Loucy (cell line): ENCODE results near the gene GRIN2A.
"Not testable (repeated sequence)": the region's sequence is repeated elsewhere in the genome, so short reads cannot be mapped to it uniquely, and the experiment has no call there.

ENCODE experiments used
- H2AFZ ChIP-seq: fragments of 200-600 bp; sonication (generic); 2 replicates; pipeline ENCODE4 v1.6.0; 2016; ENCODE audit warnings: antibody characterized with exemption, mild to moderate bottlenecking, low read length, moderate library complexity
- H3F3A ChIP-seq: fragments of 200-600 bp; 2 replicates; pipeline ENCODE4 v1.6.0; 2016; ENCODE audit warnings: antibody characterized with exemption, low read depth, mild to moderate bottlenecking
- H3K27me3 ChIP-seq: fragments of 200-600 bp; sonication (generic); 2 replicates; pipeline ENCODE4 v1.6.1; 2014; ENCODE audit warnings: low read length, mild to moderate bottlenecking; ENCODE audit not compliant: insufficient read depth, poor library complexity, severe bottlenecking
- H3K36me3 ChIP-seq: fragments of 200-600 bp; sonication (generic); 2 replicates; pipeline ENCODE4 v1.6.1; 2016; ENCODE audit warnings: low read length; ENCODE audit not compliant: insufficient read depth
- H3K4me1 ChIP-seq: fragments of 200-600 bp; sonication (generic); 2 replicates; pipeline ENCODE4 v1.5.1; 2014; ENCODE audit warnings: low read length, mild to moderate bottlenecking; ENCODE audit not compliant: insufficient read depth, poor library complexity, severe bottlenecking
- H3K4me2 ChIP-seq: fragments of 200-600 bp; sonication (generic); 2 replicates; pipeline ENCODE4 v1.6.0; 2014; ENCODE audit warnings: antibody characterized with exemption, low read length, low read depth, mild to moderate bottlenecking; ENCODE audit not compliant: poor library complexity, severe bottlenecking
- H3K4me3 ChIP-seq: fragments of 200-600 bp; sonication (generic); 2 replicates; pipeline ENCODE4 v1.5.1; 2014; ENCODE audit warnings: low read length, mild to moderate bottlenecking, mixed read lengths; ENCODE audit not compliant: poor library complexity, severe bottlenecking
- H3K79me2 ChIP-seq: fragments of 200-600 bp; sonication (generic); 2 replicates; pipeline ENCODE4 v1.6.1; 2014; ENCODE audit warnings: low read length; ENCODE audit not compliant: insufficient read depth
- H3K9ac ChIP-seq: fragments of 200-600 bp; sonication (generic); 2 replicates; pipeline ENCODE4 v1.6.0; 2014; ENCODE audit warnings: mild to moderate bottlenecking, low read depth, low read length, moderate library complexity; ENCODE audit not compliant: poor library complexity, severe bottlenecking
- H3K9me2 ChIP-seq: fragments of 200-600 bp; sonication (generic); replicated peaks from 2 replicates; pipeline ENCODE4 v1.6.1; 2016; ENCODE audit warnings: low read depth, low read length, mixed read lengths
- H3K9me3 ChIP-seq: fragments of 200-600 bp; sonication (generic); 2 replicates; pipeline ENCODE4 v1.6.1; 2014; ENCODE audit warnings: mild to moderate bottlenecking, antibody characterized with exemption, low read length, low read depth; ENCODE audit not compliant: insufficient read depth
- H4K20me1 ChIP-seq: fragments of 200-600 bp; sonication (generic); 2 replicates; pipeline ENCODE4 v1.6.0; 2014; ENCODE audit warnings: antibody characterized with exemption, low read length, mild to moderate bottlenecking; ENCODE audit not compliant: insufficient read depth, poor library complexity, severe bottlenecking
- CTCF ChIP-seq: fragments of 200-600 bp; sonication (generic); conservative IDR thresholded peaks from 2 replicates; pipeline ENCODE4 v1.5.1; 2014; ENCODE audit warnings: mild to moderate bottlenecking, antibody characterized with exemption, low read length
- EZH2phosphoT487 ChIP-seq: fragments of 200-600 bp; IDR thresholded peaks from 2 replicates; pipeline ENCODE4 v1.6.1; 2018; ENCODE audit warnings: antibody characterized with exemption, mild to moderate bottlenecking, moderate library complexity, borderline replicate concordance

Gene GRIN2A

GRCh38 chr16:9885467-9885866, 296.8 kb downstream of the GRIN2A start:
- H3K4me2 ChIP-seq, result no peak overlapping the region
- no peaks in the 10 kb centered on the region for H3K79me2 ChIP-seq
- TF ChIP-seq CTCF (no peak), EZH2phosphoT487 (no peak)
- no peak overlapping the region for H2AFZ ChIP-seq
- no peaks in the 10 kb centered on the region for H3K9me3 ChIP-seq
- H3K4me1 ChIP-seq, result no peaks in the 10 kb centered on the region
- no peaks in the 10 kb centered on the region for H3K9me2 ChIP-seq
- no peak overlapping the region for H3K9ac ChIP-seq
- H4K20me1 ChIP-seq, result no peaks in the 10 kb centered on the region
- H3K27me3 ChIP-seq, result no peaks in the 10 kb centered on the region
- H3F3A ChIP-seq, result no peaks in the 10 kb centered on the region
- H3K4me3 ChIP-seq, result no peak overlapping the region
- no peaks in the 10 kb centered on the region for H3K36me3 ChIP-seq

GRCh38 chr16:9875981-9876380, 306.2 kb downstream of the GRIN2A start:
- H3K4me1 ChIP-seq, H2AFZ ChIP-seq, H3F3A ChIP-seq, H3K4me3 ChIP-seq, H3K9me3 ChIP-seq, H3K4me2 ChIP-seq, H3K36me3 ChIP-seq, H3K9me2 ChIP-seq, H3K27me3 ChIP-seq, H3K79me2 ChIP-seq, H4K20me1 ChIP-seq, H3K9ac ChIP-seq: not testable (repeated sequence)

GRCh38 chr16:9874219-9874618, 308.0 kb downstream of the GRIN2A start:
- Histone ChIP-seq H3F3A (no peaks in the 10 kb centered on the region), H3K9me2 (no peaks in the 10 kb centered on the region), H3K36me3 (no peaks in the 10 kb centered on the region), H3K9ac (no peak overlapping the region), H2AFZ (no peak overlapping the region), H3K27me3 (no peaks in the 10 kb centered on the region), H3K9me3 (no peaks in the 10 kb centered on the region), H3K4me1 (no peaks in the 10 kb centered on the region), H3K4me3 (no peak overlapping the region), H4K20me1 (no peaks in the 10 kb centered on the region), H3K79me2 (no peaks in the 10 kb centered on the region), H3K4me2 (no peak overlapping the region)
- TF ChIP-seq CTCF, result no peak
- TF ChIP-seq EZH2phosphoT487, result no peak

- Histone ChIP-seq H3F3A (no peaks in the 10 kb centered on the region), H3K4me3 (no peak overlapping the region)
Observed at GRCh38 chr16:9870962-9871361, 311.3 kb downstream of the GRIN2A start.

More at GRCh38 chr16:9870962-9871361, 311.3 kb downstream of the GRIN2A start:
- TF ChIP-seq EZH2phosphoT487, result no peak
- TF ChIP-seq CTCF, result no peak
- no peaks in the 10 kb centered on the region for H3K27me3 ChIP-seq
- no peaks in the 10 kb centered on the region for H3K4me1 ChIP-seq
- H3K9ac ChIP-seq, result no peak overlapping the region
- no peaks in the 10 kb centered on the region for H3K79me2 ChIP-seq
- no peaks in the 10 kb centered on the region for H3K9me3 ChIP-seq
- no peaks in the 10 kb centered on the region for H4K20me1 ChIP-seq
- no peak overlapping the region for H3K4me2 ChIP-seq
- no peaks in the 10 kb centered on the region for H3K9me2 ChIP-seq
- no peaks in the 10 kb centered on the region for H3K36me3 ChIP-seq
- H2AFZ ChIP-seq, result no peak overlapping the region
